ENCODE results near the gene PRPF8.

PRPF8 gene

GRCh38 chr17:1624650-1625049 is 60.0 kb downstream of the PRPF8 start:
- DNase-seq: no peak

- DNase-seq: no peak
Observed at GRCh38 chr17:1623057-1623630, 61.5 kb downstream of the PRPF8 start.

- no peak for DNase-seq
Observed at GRCh38 chr17:1621273-1621954, 63.3 kb downstream of the PRPF8 start.

- DNase-seq: no peak
Observed at GRCh38 chr17:1620486-1620885, 64.2 kb downstream of the PRPF8 start.

- no peak for DNase-seq
Observed at GRCh38 chr17:1617620-1618174, 67.0 kb downstream of the PRPF8 start.

- DNase-seq: no peak
Observed at GRCh38 chr17:1616101-1616500, 68.6 kb downstream of the PRPF8 start.

- no peak for DNase-seq
Observed at GRCh38 chr17:1612400-1612799, 72.3 kb downstream of the PRPF8 start.

GRCh38 chr17:1611715-1612114 is 73.0 kb downstream of the PRPF8 start:
- DNase-seq: no peak

GRCh38 chr17:1608676-1609075 is 76.0 kb downstream of the PRPF8 start:
- no peak for DNase-seq

GRCh38 chr17:1607971-1608320 is 76.7 kb downstream of the PRPF8 start:
- DNase-seq: no peak

GRCh38 chr17:1606352-1606985 is 78.2 kb downstream of the PRPF8 start:
- no peak for DNase-seq

- DNase-seq: no peak
Observed at GRCh38 chr17:1605681-1606351, 78.9 kb downstream of the PRPF8 start.

GRCh38 chr17:1604831-1605528 is 79.7 kb downstream of the PRPF8 start:
- DNase-seq: no peak

GRCh38 chr17:1601571-1601970 is 83.1 kb downstream of the PRPF8 start:
- DNase-seq: no peak

Measured in NCI-H2171 (cell line).